Measurements from ENCODE around the gene DSCAML1.

DNA sequence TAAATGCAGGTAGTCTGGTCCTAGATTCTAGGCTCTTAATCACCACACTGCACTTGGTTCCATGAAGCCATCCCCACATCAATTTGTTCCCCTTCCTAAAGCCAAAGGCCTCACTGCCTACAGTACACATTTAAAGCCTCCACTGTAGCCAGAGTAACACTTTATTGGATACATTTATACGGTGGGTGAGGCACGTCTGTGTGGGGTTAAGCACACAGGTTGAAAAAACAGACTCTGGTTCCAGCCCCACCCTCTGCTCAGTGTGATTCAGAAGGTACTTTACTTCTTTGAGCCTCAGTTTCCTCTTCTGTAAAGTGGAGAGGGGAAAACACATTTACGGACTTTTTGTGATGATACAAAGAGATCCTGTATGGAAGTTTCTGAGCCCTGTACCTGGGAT, 22.5 kb downstream of the DSCAML1 start:
- TF ChIP-seq ZFP30 (CRISPR knock-in tag; IDR thresholded peaks at IDR 0.05) (no peak), ARNTL (CRISPR knock-in tag; IDR thresholded peaks at IDR 0.05; ENCODE audit: borderline replicate concordance, low read depth) (no peak), PATZ1 (CRISPR knock-in tag; IDR thresholded peaks at IDR 0.05; ENCODE audit: borderline replicate concordance) (no peak), RARB (CRISPR knock-in tag; IDR thresholded peaks at IDR 0.05) (no peak), CSRNP3 (CRISPR knock-in tag; IDR thresholded peaks at IDR 0.05) (no peak), ZNF70 (CRISPR knock-in tag; IDR thresholded peaks at IDR 0.05) (no peak)
- TF ChIP-seq, protein P1, sequence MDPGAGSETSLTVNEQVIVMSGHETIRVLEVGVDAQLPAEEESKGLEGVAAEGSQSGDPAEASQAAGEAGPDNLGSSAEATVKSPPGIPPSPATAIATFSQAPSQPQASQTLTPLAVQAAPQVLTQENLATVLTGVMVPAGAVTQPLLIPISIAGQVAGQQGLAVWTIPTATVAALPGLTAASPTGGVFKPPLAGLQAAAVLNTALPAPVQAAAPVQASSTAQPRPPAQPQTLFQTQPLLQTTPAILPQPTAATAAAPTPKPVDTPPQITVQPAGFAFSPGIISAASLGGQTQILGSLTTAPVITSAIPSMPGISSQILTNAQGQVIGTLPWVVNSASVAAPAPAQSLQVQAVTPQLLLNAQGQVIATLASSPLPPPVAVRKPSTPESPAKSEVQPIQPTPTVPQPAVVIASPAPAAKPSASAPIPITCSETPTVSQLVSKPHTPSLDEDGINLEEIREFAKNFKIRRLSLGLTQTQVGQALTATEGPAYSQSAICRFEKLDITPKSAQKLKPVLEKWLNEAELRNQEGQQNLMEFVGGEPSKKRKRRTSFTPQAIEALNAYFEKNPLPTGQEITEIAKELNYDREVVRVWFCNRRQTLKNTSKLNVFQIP (CRISPR knock-in tag; IDR thresholded peaks at IDR 0.05; ENCODE audit: borderline replicate concordance, low read depth), result no peak

Measured in SK-N-SH treated with all-trans-retinoic acid at 6 μM for 48 hours (cell line).